Spleen (tissue), 7 donors: ENCODE results near the gene LRRC34.

Experiments used
- CTCF ChIP-seq, 11 experiments: fragments of 200-600 bp in 7 of 11; fragments of 450-650 bp in 4 of 11; sonication (generic) in 4 of 11; IDR thresholded peaks in 8 of 11; conservative IDR thresholded peaks in 3 of 11; 1 replicate in 7 of 11; 2 replicates in 4 of 11; pipeline versions ENCODE4 v1.4.0 to v1.8.0; 2016 to 2021; ENCODE audit warnings: antibody characterized with exemption in 11 of 11, inconsistent platforms in 4 of 11, mild to moderate bottlenecking in 1 of 11
- POLR2A ChIP-seq, 3 donors: fragments of 450-650 bp; IDR thresholded peaks; one replicate each; pipeline ENCODE4 v1.5.1; 2017; ENCODE audit warnings: antibody characterized with exemption in 3 of 3, mild to moderate bottlenecking in 1 of 3
- donor health status: DM: no; HTN: no; CAD: no; lungs with moderate emphysema.
- donor health status: DM: no; HTN: no; CAD: no.
- donor health status: DM: no; HTN: no; CAD: no.

GRCh38 chr3:169857811-169858210, 45.1 kb upstream of the LRRC34 start:
- TF ChIP-seq POLR2A (IDR thresholded peaks at IDR 0.05): no peak
- TF ChIP-seq CTCF (IDR thresholded peaks at IDR 0.05 in 8 of 11, conservative IDR thresholded peaks at IDR 0.05 in 3 of 11): no peak
